OCI-LY3 (cell line): ENCODE data around the gene KCND2.

Experiments used
- CTCF ChIP-seq: fragments of 200-600, 300-600 bp; sonication (generic); IDR thresholded peaks from 2 replicates; pipeline ENCODE4 v1.5.1; 2014; ENCODE audit warnings: antibody characterized with exemption, low read length, low read depth
- EZH2phosphoT487 ChIP-seq: fragments of 200-600 bp; shearing (Covaris generic); IDR thresholded peaks from 2 replicates; pipeline ENCODE4 v1.6.1; 2018; ENCODE audit warnings: antibody characterized with exemption, mixed run types, low read depth

GRCh38 chr7:120421151-120421651, 148.2 kb downstream of the KCND2 start:
- TF ChIP-seq CTCF (no peak), EZH2phosphoT487 (no peak)
